NCI-H2196 (cell line): ENCODE results near the gene KLHL7.
"Not testable (repeated sequence)": the region's sequence is repeated elsewhere in the genome, so short reads cannot be mapped to it uniquely, and the experiment has no call there.

Source experiments
- DNase-seq: peaks from one replicate; lab custom pipeline; 2025; ENCODE audit not compliant: unreplicated experiment; lab: John Stamatoyannopoulos, UW

The KLHL7 gene

GRCh38 chr7:23168111-23168885, 62.7 kb downstream of the KLHL7 start:
- no peak for DNase-seq

GRCh38 chr7:23175938-23176337, 70.4 kb downstream of the KLHL7 start:
- DNase-seq, result no peak

- peak; percentile 99 for DNase-seq
Observed at GRCh38 chr7:23181684-23182553, 76.3 kb downstream of the KLHL7 start, which contains the start of gene NUP42. NUP42 (plus strand) TSS chr7:23182048; CDS start chr7:23182086, 38 bp downstream.

- DNase-seq, result no peak
Observed at GRCh38 chr7:23183279-23184012, 77.9 kb downstream of the KLHL7 start.

GRCh38 chr7:23184291-23184690, 78.7 kb downstream of the KLHL7 start:
- no peak for DNase-seq

DNA sequence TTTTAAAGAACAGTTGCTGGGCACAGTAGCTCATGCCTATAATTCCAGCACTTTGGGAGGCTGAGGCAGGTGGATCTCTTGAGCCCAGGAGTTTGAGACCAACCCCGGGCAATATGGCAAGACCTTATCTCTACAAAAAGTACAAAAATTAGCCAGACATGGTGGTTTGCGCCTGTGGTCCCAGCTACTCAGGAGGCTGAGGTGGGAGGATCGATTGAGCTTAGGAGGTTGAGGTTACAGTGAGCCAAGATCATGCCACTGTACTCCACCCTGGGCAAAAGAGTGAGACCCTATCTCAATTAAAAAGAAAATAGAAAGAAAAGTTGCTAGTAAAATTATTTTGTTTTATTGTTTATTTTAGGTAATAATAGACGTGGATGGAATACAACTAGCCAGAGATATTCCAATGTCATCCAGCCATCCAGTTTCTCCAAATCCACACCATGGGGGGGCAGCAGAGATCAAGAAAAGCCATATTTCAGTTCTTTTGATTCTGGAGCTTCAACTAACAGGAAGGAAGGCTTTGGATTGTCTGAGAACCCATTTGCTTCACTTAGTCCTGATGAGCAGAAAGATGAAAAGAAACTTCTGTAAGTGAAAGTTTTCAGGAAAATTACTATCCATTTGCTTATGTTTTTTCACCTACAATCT, 79.2 kb downstream of the KLHL7 start:
- DNase-seq, result peak; percentile 11

GRCh38 chr7:23185980-23186379, 80.4 kb downstream of the KLHL7 start:
- DNase-seq, result no peak

DNA sequence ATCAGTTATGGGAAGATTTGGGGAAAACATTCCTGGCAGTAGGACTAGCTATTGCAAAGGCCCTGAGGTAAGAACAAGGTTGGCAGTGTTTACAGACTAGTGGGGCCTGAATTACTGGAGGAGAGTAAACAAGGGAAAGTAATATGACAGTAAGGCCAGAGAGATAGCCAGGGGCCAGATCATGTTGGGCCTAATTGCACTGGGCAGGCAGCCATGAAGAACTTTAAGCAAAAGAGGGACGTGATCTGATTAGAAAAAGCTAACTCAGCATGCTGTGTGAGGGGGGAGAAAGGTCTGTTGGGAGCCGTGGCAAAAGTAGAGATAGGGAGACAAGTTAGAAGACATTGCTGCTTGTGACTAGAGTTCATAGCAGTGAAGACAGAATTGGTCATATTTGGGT, 85.4 kb downstream of the KLHL7 start:
- peak; percentile 42 for DNase-seq

DNA sequence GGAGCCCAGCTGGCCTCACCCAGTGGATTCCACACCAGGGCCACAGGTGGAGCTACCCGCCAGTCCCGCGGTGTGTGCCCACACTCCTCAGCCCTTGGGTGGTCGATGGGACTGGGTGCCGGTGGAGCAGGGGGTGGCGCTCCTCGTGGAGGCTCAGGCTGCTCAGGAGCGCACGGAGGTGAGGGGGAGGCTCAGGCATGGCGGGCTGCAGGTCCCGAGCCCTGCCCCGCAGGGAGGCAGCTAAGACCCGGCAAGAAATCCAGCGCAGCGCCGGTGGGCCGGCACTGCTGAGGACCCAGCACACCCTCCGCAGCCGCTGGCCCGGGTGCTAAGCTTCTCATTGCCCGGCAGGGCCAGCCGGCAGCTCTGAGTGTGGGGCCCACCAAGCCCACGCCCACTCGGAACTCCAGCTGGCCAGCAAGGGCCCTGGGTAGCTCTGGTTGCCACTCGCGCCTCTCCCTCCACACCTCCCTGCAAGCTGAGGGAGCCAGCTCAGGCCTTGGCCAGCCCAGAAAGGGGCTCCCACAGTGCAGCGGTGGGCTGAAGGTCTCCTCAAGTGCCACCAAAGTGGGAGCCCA, 88.2 kb downstream of the KLHL7 start:
- DNase-seq, result not testable (repeated sequence)

DNA sequence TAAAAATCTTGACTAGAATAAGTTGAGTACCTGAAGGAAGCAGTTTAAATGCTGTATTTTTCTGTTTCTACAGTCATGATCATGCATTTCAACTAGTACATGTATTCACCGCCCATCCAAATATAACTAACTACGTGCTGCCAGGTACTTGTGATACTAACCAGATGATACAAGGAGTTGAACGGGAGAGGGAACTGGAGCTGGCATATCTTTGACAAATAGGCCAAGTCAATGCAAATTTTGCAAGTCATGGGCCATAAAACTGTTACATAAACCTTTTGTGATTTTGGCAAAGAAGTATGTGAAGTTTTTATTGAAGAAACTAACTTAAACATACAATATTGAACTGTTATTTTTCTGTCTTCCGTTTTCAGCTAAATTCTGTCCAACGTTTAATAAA, 90.7 kb downstream of the KLHL7 start:
- DNase-seq, result no peak

DNA sequence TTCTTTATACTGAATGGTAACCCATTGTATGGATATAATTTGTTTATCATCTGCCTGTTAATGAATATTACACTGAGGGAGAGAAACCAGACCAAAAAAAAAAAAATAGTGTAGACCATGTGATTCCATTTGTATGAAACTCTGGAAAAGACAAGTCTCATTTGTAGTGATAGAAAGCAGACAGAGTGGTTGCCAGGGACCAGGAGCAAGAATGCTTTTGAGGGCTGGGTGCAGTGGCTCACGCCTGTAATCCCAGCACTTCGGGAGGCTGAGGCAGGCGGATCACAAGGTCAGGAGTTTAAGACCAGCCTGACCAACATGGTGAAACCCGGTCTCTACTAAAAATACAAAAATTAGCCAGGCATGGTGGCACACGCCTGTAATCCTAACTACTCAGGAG, 92.2 kb downstream of the KLHL7 start:
- DNase-seq, result not testable (repeated sequence)

GRCh38 chr7:23200331-23200730, 94.7 kb downstream of the KLHL7 start:
- no peak for DNase-seq

GRCh38 chr7:23204241-23204640, 98.7 kb downstream of the KLHL7 start:
- DNase-seq, result no peak

- DNase-seq, result no peak
Observed at GRCh38 chr7:23205577-23205908, 100.0 kb downstream of the KLHL7 start.

DNA sequence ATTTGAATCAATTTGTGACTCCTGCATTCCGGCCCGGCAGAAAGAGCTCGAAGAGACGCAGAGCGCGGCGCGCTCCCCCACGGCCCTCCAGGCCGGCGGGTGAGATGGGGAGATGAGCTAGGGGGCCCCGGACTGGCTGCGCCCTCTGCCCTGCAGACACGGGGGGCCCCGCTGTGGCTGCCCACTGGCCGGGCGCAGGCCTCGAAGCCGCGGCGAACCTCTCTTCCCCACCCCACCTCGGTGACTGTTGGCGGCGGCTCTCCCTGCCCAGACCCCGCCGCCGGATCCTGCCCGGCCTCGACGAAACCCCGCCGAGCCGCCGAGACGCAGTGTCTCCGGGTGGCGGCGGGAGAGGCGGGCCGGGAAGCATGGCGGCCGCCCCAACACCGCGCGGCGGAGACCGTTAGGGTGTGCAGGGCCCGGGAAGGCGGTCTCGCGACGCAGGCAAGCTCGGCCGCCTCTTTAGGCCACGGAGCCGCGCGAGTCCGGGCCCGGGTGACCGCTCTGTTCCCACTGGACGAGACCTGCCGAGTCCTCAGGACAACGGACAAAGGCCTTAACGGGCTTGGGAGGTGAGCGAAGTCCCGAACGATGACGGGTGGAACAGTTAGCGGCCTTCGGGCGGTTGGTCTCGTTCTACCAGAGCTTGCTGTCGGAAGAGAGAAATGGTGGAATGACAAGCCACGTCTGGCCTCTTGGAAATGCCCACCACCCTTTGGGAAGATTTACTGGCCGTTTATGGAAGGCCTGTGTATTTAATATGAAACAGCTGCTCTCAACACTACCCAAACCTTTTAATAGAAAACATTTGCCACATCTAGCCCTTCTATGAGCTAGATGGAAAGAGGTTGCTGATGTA, 100.6 kb downstream of the KLHL7 start:
- no peak for DNase-seq

GRCh38 chr7:23207021-23207420, 101.4 kb downstream of the KLHL7 start:
- no peak for DNase-seq

- no peak for DNase-seq
Observed at GRCh38 chr7:23207884-23208283, 102.3 kb downstream of the KLHL7 start.

DNA sequence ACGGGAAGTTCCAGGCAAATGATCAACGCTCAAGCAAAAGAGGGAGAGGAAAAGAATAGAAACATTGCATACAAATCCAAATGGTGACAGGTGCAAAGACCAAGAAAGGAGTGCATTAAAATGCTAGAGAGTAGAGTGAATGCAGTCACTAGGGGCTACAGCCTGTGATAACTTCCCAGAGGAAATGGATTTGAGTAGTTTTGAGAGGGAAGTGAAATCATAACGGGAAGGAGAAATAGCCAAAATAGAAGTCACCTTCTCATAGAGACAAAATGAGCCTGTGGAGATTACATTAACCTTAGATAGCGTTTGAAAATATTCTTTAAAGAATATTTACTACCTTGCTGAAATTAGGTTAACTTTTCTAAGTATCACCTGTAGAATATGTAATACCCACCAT, 102.7 kb downstream of the KLHL7 start:
- no peak for DNase-seq

DNA sequence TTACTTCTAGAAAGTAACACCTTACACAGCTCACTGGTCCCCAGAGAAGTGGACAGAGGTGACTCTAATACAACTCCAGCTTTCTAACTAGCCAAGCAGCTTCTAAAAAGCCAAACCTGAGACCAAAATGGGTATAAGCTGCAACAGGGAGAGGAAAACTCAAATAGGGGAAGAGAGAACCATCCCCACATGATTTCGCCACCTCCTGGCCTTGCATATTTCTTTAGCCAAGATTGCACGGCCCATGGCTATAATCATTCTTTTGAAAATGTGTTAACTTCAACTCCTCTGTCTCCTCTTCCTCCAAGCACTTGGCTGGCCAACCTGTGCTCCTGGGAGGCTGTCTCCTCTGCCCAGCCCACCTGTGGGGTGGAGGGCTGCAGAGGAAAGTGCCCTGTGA, 104.9 kb downstream of the KLHL7 start:
- DNase-seq, result no peak

GRCh38 chr7:23211589-23211988, 106.0 kb downstream of the KLHL7 start:
- no peak for DNase-seq
